K562 (cell line): ENCODE results near the gene GGACT. TPM values are rescaled to one million over a fixed set of nuclear protein-coding genes. Genes with fewer than 3 reads are reported as not detected.

Experiments
- ATAC-seq: fragments of 200-7000 bp; cut with Tn5 transposase; 3 replicates; pipeline ENCODE4 v1.9.1; 2020; ENCODE audit warnings: moderate library complexity
- BruUV-seq: library from RNA; stranded (reverse); fragments of 400-500 nt; replicated peaks from 2 replicates; lab custom pipeline; 2021; lab: Mats Ljungman, UMichigan
- CTCF ChIA-PET: fragments of 300-600 bp; formaldehyde crosslinking; extraction: SDS; loops from one replicate; lab custom pipeline; 2021; ENCODE audit warnings: low intra/inter-chr PET ratio; lab: Yijun Ruan, JAX
- POLR2A ChIA-PET: fragments of 300-600, 350-650 bp; sonication (Branson Sonifier 250); formaldehyde crosslinking; extraction: SDS; loops from one replicate; lab custom pipeline; 2021; ENCODE audit warnings: antibody characterized with exemption, inconsistent platforms; lab: Yijun Ruan, JAX
- DNase-seq, 4 experiments: peaks; one replicate each; pipeline versions ENCODE4 v3.0.0 to v3.0.0-alpha.2; 2011 to 2018; ENCODE audit warnings: low spot score in 3 of 4, mixed read lengths in 3 of 4; ENCODE audit errors: extremely low read depth in 1 of 4
- FAIRE-seq: peaks from 2 replicates; lab custom pipeline; 2011; peaks lifted over from hg19 to GRCh38; lab: Jason Lieb, UNC
- H2AFZ ChIP-seq: 2 replicates; pipeline ENCODE4 v1.6.0; 2011; ENCODE audit warnings: low read depth, low read length, control low read depth, inconsistent platforms
- H3K27ac ChIP-seq: fragments of 200-600 bp; 3 replicates; pipeline ENCODE4 v1.8.0; 2011; ENCODE audit warnings: low read depth, mild to moderate bottlenecking, control low read depth, inconsistent platforms, low read length, moderate library complexity, mixed read lengths; ENCODE audit errors: extremely low read depth
- H3K27me3 ChIP-seq, 2 experiments: fragments of 300-600 bp in 1 of 2; 2 replicates in 1 of 2; 3 replicates in 1 of 2; pipeline versions ENCODE4 v1.6.0 to v1.8.0; 2011; ENCODE audit warnings: inconsistent platforms in 2 of 2, low read length in 2 of 2, mild to moderate bottlenecking in 1 of 2, mixed read lengths in 1 of 2, moderate library complexity in 1 of 2; ENCODE audit not compliant: control insufficient read depth in 2 of 2, insufficient read depth in 2 of 2
- H3K36me3 ChIP-seq: fragments of 300-600 bp; 3 replicates; pipeline ENCODE4 v1.8.0; 2011; ENCODE audit warnings: mild to moderate bottlenecking, low read length, inconsistent platforms; ENCODE audit not compliant: control insufficient read depth, insufficient read depth
- H3K4me1 ChIP-seq, 2 experiments: fragments of 200-600 bp in 1 of 2; replicated peaks in 1 of 2; 2 replicates in 1 of 2; 3 replicates in 1 of 2; pipeline versions ENCODE4 v1.5.1 to v1.8.0; 2011; ENCODE audit warnings: inconsistent platforms in 2 of 2, low read length in 2 of 2, mild to moderate bottlenecking in 1 of 2, mixed read lengths in 1 of 2, moderate library complexity in 1 of 2; ENCODE audit not compliant: control insufficient read depth in 2 of 2, insufficient read depth in 2 of 2
- H3K4me2 ChIP-seq: 2 replicates; pipeline ENCODE4 v1.6.1; 2011; ENCODE audit warnings: low read length, control low read depth, inconsistent platforms, mixed read lengths; ENCODE audit not compliant: insufficient read depth
- H3K4me3 ChIP-seq: fragments of 200-600 bp; sonication (generic), shearing (Covaris generic); 2 replicates; pipeline ENCODE4 v1.5.1; 2016; ENCODE audit warnings: control low read depth, inconsistent platforms
- H3K79me2 ChIP-seq: fragments of 200-600 bp; 3 replicates; pipeline ENCODE4 v1.8.0; 2011; ENCODE audit warnings: low read length, inconsistent platforms; ENCODE audit not compliant: control insufficient read depth, insufficient read depth
- H3K9ac ChIP-seq, 2 experiments: 2 replicates each; pipeline versions ENCODE4 v1.6.0 to v1.6.1; 2011; ENCODE audit warnings: low read depth in 2 of 2, low read length in 2 of 2, control low read depth in 1 of 2, inconsistent platforms in 1 of 2, mild to moderate bottlenecking in 1 of 2, mixed read lengths in 1 of 2; ENCODE audit not compliant: insufficient read depth in 1 of 2
- H3K9me1 ChIP-seq: one replicate; pipeline ENCODE4 v1.6.0; 2011; ENCODE audit warnings: inconsistent platforms, mild to moderate bottlenecking, low read length, moderate library complexity; ENCODE audit not compliant: control insufficient read depth, insufficient read depth
- H3K9me3 ChIP-seq: replicated peaks from 2 replicates; pipeline ENCODE4 v1.5.1; 2011; ENCODE audit warnings: low read depth, low read length, inconsistent platforms; ENCODE audit not compliant: control insufficient read depth, insufficient read depth
- H4K20me1 ChIP-seq: replicated peaks from 2 replicates; pipeline ENCODE4 v1.6.1; 2011; ENCODE audit warnings: low read length, inconsistent platforms, mixed read lengths; ENCODE audit not compliant: control insufficient read depth, insufficient read depth
- EZH2 ChIP-seq: IDR thresholded peaks from 2 replicates; pipeline ENCODE4 v1.6.1; 2012; ENCODE audit warnings: low read depth, mild to moderate bottlenecking, inconsistent platforms, low read length, borderline replicate concordance
- FOS ChIP-seq: IDR thresholded peaks from 3 replicates; pipeline ENCODE4 v1.6.1; 2011; ENCODE audit not compliant: insufficient read length; ENCODE audit errors: extremely low read depth
- HSF4 ChIP-seq: fragments of 250-450 bp; sonication (Bioruptor Pico); IDR thresholded peaks from 2 replicates; pipeline ENCODE4 v2.1.2; 2022; ENCODE audit warnings: mild to moderate bottlenecking, moderate library complexity, borderline replicate concordance
- KAT2B ChIP-seq: IDR thresholded peaks from one replicate; pipeline ENCODE4 v1.6.1; 2012; ENCODE audit warnings: low read depth, mild to moderate bottlenecking, control low read depth, inconsistent platforms, low read length, moderate library complexity
- MEIS2 ChIP-seq: fragments of 450-650 bp; IDR thresholded peaks from 2 replicates; pipeline ENCODE4 v1.6.1; 2014; ENCODE audit warnings: mild to moderate bottlenecking; ENCODE audit not compliant: partially characterized antibody
- NFATC3 ChIP-seq: fragments of 450-650 bp; IDR thresholded peaks from 2 replicates; pipeline ENCODE4 v1.6.1; 2017; ENCODE audit warnings: mild to moderate bottlenecking
- OTX1 ChIP-seq: fragments of 450-650 bp; formaldehyde crosslinking; IDR thresholded peaks from 2 replicates; pipeline ENCODE4 v1.4.0; 2022; ENCODE audit warnings: mild to moderate bottlenecking
- RBM14 ChIP-seq: fragments of 200-400 bp; formaldehyde crosslinking; IDR thresholded peaks from 2 replicates; pipeline ENCODE4 v1.6.1; 2018; ENCODE audit warnings: low read depth, mild to moderate bottlenecking, low read length, moderate library complexity, borderline replicate concordance; ENCODE audit not compliant: insufficient read depth
- RBM25 ChIP-seq: fragments of 200-400 bp; formaldehyde crosslinking; IDR thresholded peaks from 2 replicates; pipeline ENCODE4 v1.6.1; 2018; ENCODE audit warnings: low read length, low read depth, moderate library complexity; ENCODE audit not compliant: severe bottlenecking
- SMARCA5 ChIP-seq: fragments of 450-650 bp; IDR thresholded peaks from 2 replicates; pipeline ENCODE4 v1.6.1; 2016
- SPI1 ChIP-seq: IDR thresholded peaks from 2 replicates; pipeline ENCODE4 v1.6.1; 2011; ENCODE audit warnings: low read depth, low read length, control low read depth, borderline replicate concordance
- SREBF2 ChIP-seq: sonication (generic); formaldehyde crosslinking; IDR thresholded peaks from 2 replicates; pipeline ENCODE4 v1.4.0; 2020; ENCODE audit warnings: mild to moderate bottlenecking, missing genetic modification reagents
- TAF9B ChIP-seq: fragments of 450-650 bp; IDR thresholded peaks from 2 replicates; pipeline ENCODE4 v1.6.1; 2018; ENCODE audit warnings: mild to moderate bottlenecking; ENCODE audit not compliant: partially characterized antibody
- ZFP30 ChIP-seq: fragments of 250-450 bp; sonication (Bioruptor Pico); IDR thresholded peaks from 2 replicates; pipeline ENCODE4 v1.8.0; 2022; ENCODE audit warnings: moderate library complexity, mild to moderate bottlenecking, inconsistent platforms, borderline replicate concordance
- ZNF146 ChIP-seq: IDR thresholded peaks from one replicate; pipeline ENCODE4 v1.6.1; 2018; ENCODE audit warnings: missing compliant biosample characterization; ENCODE audit not compliant: unreplicated experiment
- WGBS: fragments of 100-300 bp; shearing (Covaris generic); methylation state at CpG from one replicate; pipeline ENCODE4 v1.1.6; 2016; ENCODE audit warnings: low coverage, mixed read lengths; ENCODE audit not compliant: insufficient coverage; ENCODE audit errors: missing lambda C conversion rate; 5-methylcytosine and 5-hydroxymethylcytosine counted together
- in situ Hi-C: fragments of 300-500 bp; cut with MboI; formaldehyde crosslinking; loops from 4 replicates; pipeline ENCODE4 v1.15.0; 2018; ENCODE audit warnings: inconsistent platforms, mixed read lengths
- intact Hi-C: fragments of 100-400 bp; cut with micrococcal nuclease; formaldehyde crosslinking; loops from 2 replicates; pipeline ENCODE4 v1.14.2; 2022
- polyA plus RNA-seq, 8 experiments: library from polyadenylated mRNA; depleted of rRNA in 4 of 8; stranded (reverse) in 5 of 8; unstranded in 3 of 8; fragments of >200 nt; fragmentation: Nextera tagmentation in 2 of 8; fragmentation: Illumina TruSeq in 1 of 8; extraction: Ambion mirVana in 2 of 8; extraction: Trizol in 1 of 8; gene quantifications; 2 replicates each; pipeline versions ENCODE4 v1.2.1 to v1.2.3, GENCODE V29; 2011 to 2014; ENCODE audit warnings: inconsistent platforms in 1 of 8, missing spikeins in 1 of 8
- total RNA-seq, 7 experiments: library from RNA; depleted of rRNA in 6 of 7; stranded (reverse); fragments of >200 nt in 6 of 7; fragmentation: Illumina TruSeq in 2 of 7; extraction: Trizol in 2 of 7; gene quantifications; 2 replicates each; pipeline versions ENCODE4 v1.2.1 to v1.2.3, GENCODE V29; 2011 to 2021; ENCODE audit warnings: low replicate concordance in 1 of 7

The GGACT gene
- total and polyA plus RNA-seq, 9 of the 15 experiments (the other 6 are each of a cell fraction or from before 2014, with no cell fraction given): 0.20 to 3.2 (median 1.7) TPM

GRCh38 chr13:100534147-100534843 lies 54.3 kb downstream of the GGACT start:
- no peak overlapping the region for H3K4me3 ChIP-seq
- ChIA-PET CTCF (no interaction called here), POLR2A (no interaction called here)
- no peaks in the 10 kb centered on the region; a peak in 1 of 5 replicates for H3K4me1 ChIP-seq
- ATAC-seq (no peak), FAIRE-seq (no peak), DNase-seq (no peak)
- no peak overlapping the region for H3K27ac ChIP-seq
- no peaks in the 10 kb centered on the region for H3K9me1 ChIP-seq
- TF ChIP-seq OTX1 (CRISPR knock-in tag) (no peak), ZFP30 (no peak), RBM14 (no peak), SREBF2 (CRISPR knock-in tag) (no peak), RBM25 (no peak), FOS (no peak), SPI1 (no peak), HSF4 (CRISPR knock-in tag) (no peak), NFATC3 (no peak), TAF9B (no peak), KAT2B (no peak), ZNF146 (CRISPR knock-in tag) (no peak), SMARCA5 (no peak), EZH2 (no peak), MEIS2 (no peak)
- H3K79me2 ChIP-seq: no peaks in the 10 kb centered on the region
- H3K9ac ChIP-seq: no peak overlapping the region
- peaks cover 0 to 12% of the 10 kb centered on the region in 2 experiments; a peak in 3 of 5 replicates for H3K27me3 ChIP-seq
- BruUV-seq: no TSS peak
- H4K20me1 ChIP-seq: no peaks in the 10 kb centered on the region
- 24% methylated on average over 11 of the region's 13 CpGs for WGBS
- no peak overlapping the region for H2AFZ ChIP-seq
- H3K9me3 ChIP-seq: no peaks in the 10 kb centered on the region
- in situ Hi-C loops: loop anchor here (25.0 kb wide), 1 partner anchor 872 kb away; no protein-coding TSS in a partner anchor
- H3K36me3 ChIP-seq: no peaks in the 10 kb centered on the region
- intact Hi-C loops: no loop called here
- no peak overlapping the region for H3K4me2 ChIP-seq
